Measurements from ENCODE around the gene NRXN2. TPM values are rescaled to one million over a fixed set of nuclear protein-coding genes. Genes with fewer than 3 reads are reported as not detected.
A peak's percentile ranks its signal among the peaks of the same experiment; 100 is the strongest.

Gene NRXN2
- total and polyA plus RNA-seq, 2 experiments from 2014 or later: 1.1 to 5.6 TPM

DNA sequence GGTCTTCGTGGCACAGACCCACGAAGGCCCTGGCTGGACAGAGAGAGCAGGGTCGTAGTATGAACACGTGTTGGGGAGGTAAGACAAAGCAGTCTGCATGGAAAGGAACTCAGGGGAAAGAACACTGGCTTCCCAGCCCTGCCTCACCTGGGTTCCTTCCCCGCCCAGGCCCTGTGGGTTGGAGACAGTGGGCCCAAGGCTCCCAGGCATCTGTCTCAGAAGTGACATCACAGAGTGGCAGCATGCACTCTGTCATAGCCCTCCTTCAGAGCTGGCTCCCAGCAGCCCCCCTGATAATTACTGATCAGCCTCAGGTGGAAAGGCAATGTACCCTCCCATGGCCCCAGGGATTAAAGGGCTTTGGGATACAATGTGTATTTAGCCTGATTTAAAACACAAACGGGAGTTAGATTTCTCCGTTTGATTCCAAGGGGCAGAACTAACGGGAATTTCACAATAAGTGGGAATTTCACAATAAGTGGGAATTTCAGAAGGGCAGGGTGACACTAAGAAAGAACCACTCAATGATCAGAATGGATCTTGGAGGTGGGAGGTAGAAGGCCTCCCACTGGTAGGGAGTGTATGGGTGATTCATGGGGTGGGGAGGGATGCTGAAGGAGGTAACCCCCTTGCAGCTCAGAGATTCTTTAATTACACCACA, 66.9 kb downstream of the NRXN2 start:
- peak; percentile 41 for DNase-seq
- peaks cover 22% of the 10 kb centered on the region for H3K4me1 ChIP-seq (ENCODE audit: insufficient read depth)
- H3K9ac ChIP-seq: no peak overlapping the region
- TF ChIP-seq EZH2 (IDR thresholded peaks at IDR 0.05; ENCODE audit: insufficient read depth, poor library complexity, severe bottlenecking) (no peak), EZH2phosphoT487 (IDR thresholded peaks at IDR 0.05; ENCODE audit: insufficient read depth, low read depth) (no peak)
- H3K36me3 ChIP-seq (ENCODE audit: low read depth): no peaks in the 10 kb centered on the region
- H3K27me3 ChIP-seq (replicated peaks; ENCODE audit: insufficient read depth): no peaks in the 10 kb centered on the region
- no peaks in the 10 kb centered on the region for H3K9me2 ChIP-seq (ENCODE audit: insufficient read depth)
- H3K27ac ChIP-seq: no peak overlapping the region
- no peaks in the 10 kb centered on the region for H3K9me3 ChIP-seq (ENCODE audit: low read depth)
- no peak overlapping the region for H2AFZ ChIP-seq
- H3K79me2 ChIP-seq (ENCODE audit: insufficient read depth): no peaks in the 10 kb centered on the region
- no peak overlapping the region for H3K4me3 ChIP-seq
- in situ Hi-C loops (cut with MboI): no loop called here
- no peaks in the 10 kb centered on the region for H4K20me1 ChIP-seq (ENCODE audit: insufficient read depth)
- 71 to 76% methylated on average over 8 of the region's 8 CpGs for WGBS, 2 experiments (ENCODE audit: low coverage in 1 of 2, low lambda C conversion rate in 2 of 2, missing lambda C conversion rate in 2 of 2)
- no peak overlapping the region for H3K4me2 ChIP-seq (ENCODE audit: unreplicated experiment)
- 0 out of 2 replicates have a peak, but pooled peaks cover 10% of the 10 kb centered on the region for H3F3A ChIP-seq (ENCODE audit: insufficient read depth)

DNA sequence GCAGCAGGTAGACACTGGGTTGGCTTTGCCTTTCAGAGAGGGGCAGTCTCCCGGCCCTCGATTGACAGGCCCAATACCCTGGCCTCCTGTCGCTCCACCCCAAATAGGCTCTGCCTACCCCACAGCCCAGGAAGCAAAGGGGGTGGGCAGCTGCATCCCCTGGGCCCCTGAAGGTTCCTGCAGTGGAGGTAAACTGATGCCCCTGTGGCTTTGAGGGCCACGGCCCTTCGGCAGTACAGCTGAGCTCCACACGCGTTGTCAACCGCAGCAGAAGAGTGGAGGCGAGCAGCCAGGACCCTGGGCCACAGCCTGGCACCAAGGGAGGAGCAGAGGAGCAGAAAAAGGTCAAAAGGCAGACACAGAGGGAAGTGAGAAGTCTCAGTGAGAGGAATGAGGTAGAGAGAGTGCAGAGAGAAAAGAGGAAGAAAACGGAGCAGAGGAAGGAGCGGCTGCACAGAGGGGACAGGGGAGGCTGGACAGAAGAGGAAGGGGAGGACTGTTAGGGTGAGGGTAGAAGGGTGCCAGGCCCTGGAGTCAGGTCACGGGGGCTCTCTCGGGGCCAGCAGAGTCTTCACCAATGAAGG, 67.9 kb downstream of the NRXN2 start:
- Histone ChIP-seq H4K20me1 (ENCODE audit: insufficient read depth) (no peaks in the 10 kb centered on the region), H3K9me2 (ENCODE audit: insufficient read depth) (no peaks in the 10 kb centered on the region), H3K36me3 (ENCODE audit: low read depth) (no peaks in the 10 kb centered on the region), H3K9me3 (ENCODE audit: low read depth) (no peaks in the 10 kb centered on the region), H3K27me3 (replicated peaks; ENCODE audit: insufficient read depth) (no peaks in the 10 kb centered on the region), H3K9ac (no peak overlapping the region), H3K4me1 (ENCODE audit: insufficient read depth) (peaks cover 12% of the 10 kb centered on the region), H2AFZ (no peak overlapping the region), H3K4me3 (no peak overlapping the region), H3F3A (ENCODE audit: insufficient read depth) (0 out of 2 replicates have a peak, but pooled peaks cover 10% of the 10 kb centered on the region), H3K4me2 (ENCODE audit: unreplicated experiment) (no peak overlapping the region), H3K79me2 (ENCODE audit: insufficient read depth) (no peaks in the 10 kb centered on the region), H3K27ac (no peak overlapping the region)
- in situ Hi-C loops (cut with MboI): no loop called here
- DNase-seq: no peak
- WGBS, 2 experiments (ENCODE audit: low coverage in 1 of 2, low lambda C conversion rate in 2 of 2, missing lambda C conversion rate in 2 of 2): 81 to 87% methylated on average over 12 to 13 of the region's 13 CpGs
- TF ChIP-seq EZH2phosphoT487 (IDR thresholded peaks at IDR 0.05; ENCODE audit: insufficient read depth, low read depth) (no peak), EZH2 (IDR thresholded peaks at IDR 0.05; ENCODE audit: insufficient read depth, poor library complexity, severe bottlenecking) (no peak)

DNA sequence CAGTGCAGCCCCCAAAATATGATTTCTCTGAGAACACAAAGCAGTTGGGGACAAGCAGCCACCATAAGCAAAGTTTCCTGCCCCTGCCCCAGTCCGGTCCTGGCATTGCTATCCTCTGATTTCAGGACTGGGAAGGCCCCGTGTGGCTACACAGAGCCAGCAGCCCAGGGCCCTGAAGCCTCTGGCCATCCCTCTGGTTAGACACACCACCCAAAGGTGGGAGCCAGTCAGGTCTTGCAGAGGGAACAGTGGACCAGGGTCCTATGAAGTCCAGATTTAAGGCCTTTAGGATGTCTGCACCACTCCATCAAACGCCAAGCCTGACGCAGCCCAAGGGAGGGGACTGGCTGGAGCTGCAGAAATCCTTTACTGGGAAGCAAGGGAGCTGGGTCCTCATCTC, 68.6 kb downstream of the NRXN2 start:
- H3K36me3 ChIP-seq (ENCODE audit: low read depth): no peaks in the 10 kb centered on the region
- no peaks in the 10 kb centered on the region for H4K20me1 ChIP-seq (ENCODE audit: insufficient read depth)
- in situ Hi-C loops (cut with MboI): no loop called here
- TF ChIP-seq EZH2 (IDR thresholded peaks at IDR 0.05; ENCODE audit: insufficient read depth, poor library complexity, severe bottlenecking) (no peak), EZH2phosphoT487 (IDR thresholded peaks at IDR 0.05; ENCODE audit: insufficient read depth, low read depth) (no peak)
- H3F3A ChIP-seq (ENCODE audit: insufficient read depth): 0 out of 2 replicates have a peak, but pooled peaks cover 8% of the 10 kb centered on the region
- no peak overlapping the region for H3K4me2 ChIP-seq (ENCODE audit: unreplicated experiment)
- no peaks in the 10 kb centered on the region for H3K27me3 ChIP-seq (replicated peaks; ENCODE audit: insufficient read depth)
- WGBS, 2 experiments (ENCODE audit: low coverage in 1 of 2, low lambda C conversion rate in 2 of 2, missing lambda C conversion rate in 2 of 2): 89 to 100% methylated on average over 4 of the region's 4 CpGs
- no peaks in the 10 kb centered on the region for H3K9me3 ChIP-seq (ENCODE audit: low read depth)
- no peak overlapping the region for H3K27ac ChIP-seq
- no peaks in the 10 kb centered on the region for H3K9me2 ChIP-seq (ENCODE audit: insufficient read depth)
- no peak overlapping the region for H2AFZ ChIP-seq
- H3K4me3 ChIP-seq: no peak overlapping the region
- H3K79me2 ChIP-seq (ENCODE audit: insufficient read depth): no peaks in the 10 kb centered on the region
- no peak for DNase-seq
- peaks cover 7% of the 10 kb centered on the region for H3K4me1 ChIP-seq (ENCODE audit: insufficient read depth)
- no peak overlapping the region for H3K9ac ChIP-seq

DNA sequence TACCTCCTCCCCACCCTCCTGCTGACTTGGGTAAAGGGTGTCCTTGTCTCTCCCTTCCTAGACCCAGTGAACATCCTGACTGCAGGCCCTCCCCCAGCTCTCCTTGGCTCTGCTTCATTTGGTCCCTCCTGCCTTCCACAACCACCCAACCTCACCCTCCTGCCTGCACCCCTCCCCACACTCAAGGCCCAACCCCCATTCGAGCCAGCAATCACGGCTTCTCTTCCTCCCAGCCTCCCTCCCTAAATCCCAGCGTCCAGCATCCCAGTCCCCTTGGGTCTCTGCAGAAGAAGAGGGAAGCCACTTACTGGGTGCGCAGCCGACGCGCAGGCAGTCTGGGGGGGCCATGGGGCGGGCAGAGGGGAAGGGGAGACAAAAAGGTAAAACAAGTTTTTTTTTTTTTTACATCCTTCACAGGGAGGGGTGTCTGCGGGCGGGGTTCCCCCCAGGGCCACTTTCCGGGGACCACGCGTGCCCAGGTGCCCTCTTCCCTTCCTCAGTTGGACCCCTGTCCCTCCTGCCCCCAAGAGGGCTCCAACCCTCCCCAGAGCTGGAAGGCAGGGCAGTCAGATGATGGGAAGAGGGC, 69.5 kb downstream of the NRXN2 start:
- Histone ChIP-seq H3K9ac (no peak overlapping the region), H3K27me3 (replicated peaks; ENCODE audit: insufficient read depth) (no peaks in the 10 kb centered on the region), H4K20me1 (ENCODE audit: insufficient read depth) (no peaks in the 10 kb centered on the region), H3K4me3 (no peak overlapping the region), H3K79me2 (ENCODE audit: insufficient read depth) (no peaks in the 10 kb centered on the region), H3K9me2 (ENCODE audit: insufficient read depth) (no peaks in the 10 kb centered on the region), H3K4me2 (ENCODE audit: unreplicated experiment) (no peak overlapping the region), H3K9me3 (ENCODE audit: low read depth) (no peaks in the 10 kb centered on the region), H3F3A (ENCODE audit: insufficient read depth) (no peaks in the 10 kb centered on the region), H3K4me1 (ENCODE audit: insufficient read depth) (no peaks in the 10 kb centered on the region), H3K36me3 (ENCODE audit: low read depth) (no peaks in the 10 kb centered on the region), H2AFZ (no peak overlapping the region), H3K27ac (no peak overlapping the region)
- TF ChIP-seq EZH2phosphoT487 (IDR thresholded peaks at IDR 0.05; ENCODE audit: insufficient read depth, low read depth): no peak
- TF ChIP-seq EZH2 (IDR thresholded peaks at IDR 0.05; ENCODE audit: insufficient read depth, poor library complexity, severe bottlenecking): no peak
- in situ Hi-C loops (cut with MboI): no loop called here
- 30 to 36% methylated on average over 8 to 13 of the region's 13 CpGs for WGBS, 2 experiments (ENCODE audit: low coverage in 1 of 2, low lambda C conversion rate in 2 of 2, missing lambda C conversion rate in 2 of 2)
- no peak for DNase-seq

Measured in GM23248 (cell line).